ENCODE results near the gene SREBF2. TPM values are rescaled to one million over a fixed set of nuclear protein-coding genes. Genes with fewer than 3 reads are reported as not detected.

Gene SREBF2
- total RNA-seq, 1 experiment from 2014 or later: 30.2 TPM

DNA sequence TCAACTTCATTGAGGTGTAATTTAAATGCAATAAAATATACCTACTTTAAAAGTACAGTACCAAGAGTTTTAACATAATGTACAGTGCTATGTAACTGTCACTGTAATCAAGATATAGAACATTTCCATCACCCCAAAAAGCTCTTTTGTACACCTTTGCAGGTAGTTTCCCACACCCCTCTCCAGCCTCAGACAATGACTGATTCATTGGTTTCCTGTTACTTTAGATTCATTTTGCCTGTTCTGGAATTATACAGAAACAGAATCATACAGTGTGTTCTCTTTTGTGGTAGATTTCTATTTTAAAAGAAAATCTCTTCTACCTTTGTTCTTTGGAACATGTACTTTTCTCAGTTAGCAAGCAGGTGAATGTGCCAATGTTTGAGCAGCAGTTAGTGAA lies 43.8 kb downstream of the SREBF2 start:
- no peak for DNase-seq (ENCODE audit: low spot score)

DNA sequence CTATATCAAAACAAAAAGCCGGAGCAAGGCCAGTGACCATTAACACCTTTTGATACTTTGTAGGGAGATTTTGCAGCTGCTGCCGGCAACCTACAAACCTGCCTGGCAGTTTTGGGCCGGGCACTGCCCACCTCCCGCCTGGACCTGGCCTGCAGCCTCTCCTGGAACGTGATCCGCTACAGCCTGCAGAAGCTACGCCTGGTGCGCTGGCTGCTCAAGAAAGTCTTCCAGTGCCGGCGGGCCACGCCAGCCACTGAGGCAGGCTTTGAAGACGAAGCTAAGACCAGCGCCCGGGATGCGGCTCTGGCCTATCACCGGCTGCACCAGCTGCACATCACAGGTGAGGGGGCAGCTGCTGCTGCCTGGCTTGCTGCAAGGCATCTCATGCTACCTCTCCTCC lies 47.7 kb downstream of the SREBF2 start:
- no peak for DNase-seq (ENCODE audit: low spot score)

DNA sequence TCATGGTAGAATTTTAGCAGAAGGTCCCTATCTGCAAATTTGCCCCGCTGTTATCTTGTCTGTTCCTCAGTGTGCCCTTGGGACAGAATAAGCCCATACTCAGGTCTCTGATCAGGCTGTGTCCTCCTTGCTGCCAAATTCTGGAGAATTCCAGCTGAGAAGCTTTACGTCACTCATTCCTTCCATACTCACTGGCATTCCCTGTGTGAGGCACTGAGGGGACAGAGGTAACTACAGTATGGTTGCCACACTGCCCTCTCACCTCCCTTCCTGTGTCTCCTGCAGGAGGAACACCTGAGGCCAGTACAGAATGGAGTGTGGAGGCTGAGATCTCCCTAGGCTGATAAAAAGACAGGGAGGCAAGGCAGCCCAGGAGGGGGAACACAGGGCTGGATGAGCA lies 50.5 kb downstream of the SREBF2 start:
- DNase-seq (ENCODE audit: low spot score): no peak

DNA sequence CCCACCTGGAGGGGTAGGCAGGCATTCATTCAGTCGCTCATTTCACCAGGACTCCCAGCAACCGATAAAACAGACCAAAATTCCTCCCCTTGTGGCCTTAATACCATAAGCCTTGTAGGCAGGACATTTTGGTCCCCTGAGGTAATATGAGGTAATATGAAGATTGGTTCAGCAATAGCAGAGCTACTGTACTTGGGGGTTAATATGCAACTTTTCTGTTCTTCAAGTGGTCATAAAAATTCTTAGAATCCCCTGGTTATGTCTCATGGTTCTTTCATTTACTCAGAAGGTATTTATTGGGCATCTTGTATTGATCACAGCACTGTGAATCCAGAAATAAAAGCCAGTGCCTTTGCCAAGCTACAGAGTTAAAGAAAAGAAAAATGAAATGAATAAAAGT lies 52.2 kb downstream of the SREBF2 start:
- no peak for DNase-seq (ENCODE audit: low spot score)

DNA sequence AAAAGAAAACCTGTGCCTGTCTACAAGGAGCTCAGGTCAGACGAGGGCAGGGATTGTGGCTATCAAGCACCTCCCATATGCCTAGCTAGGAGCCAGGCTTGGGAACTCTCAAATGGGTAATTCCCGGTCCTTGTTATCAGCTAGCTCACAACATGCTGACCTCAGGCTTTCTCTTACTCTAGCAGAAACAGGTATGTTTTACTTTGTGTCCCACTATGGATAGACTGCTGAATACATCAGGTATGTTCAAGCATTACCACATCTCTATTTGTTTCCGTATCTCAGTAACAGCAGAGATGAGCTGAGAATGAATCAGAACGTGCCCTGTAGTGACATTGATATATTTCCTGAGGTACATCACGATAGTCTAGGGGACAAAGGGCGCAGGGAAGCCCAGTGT lies 52.6 kb downstream of the SREBF2 start:
- DNase-seq (ENCODE audit: low spot score): no peak

DNA sequence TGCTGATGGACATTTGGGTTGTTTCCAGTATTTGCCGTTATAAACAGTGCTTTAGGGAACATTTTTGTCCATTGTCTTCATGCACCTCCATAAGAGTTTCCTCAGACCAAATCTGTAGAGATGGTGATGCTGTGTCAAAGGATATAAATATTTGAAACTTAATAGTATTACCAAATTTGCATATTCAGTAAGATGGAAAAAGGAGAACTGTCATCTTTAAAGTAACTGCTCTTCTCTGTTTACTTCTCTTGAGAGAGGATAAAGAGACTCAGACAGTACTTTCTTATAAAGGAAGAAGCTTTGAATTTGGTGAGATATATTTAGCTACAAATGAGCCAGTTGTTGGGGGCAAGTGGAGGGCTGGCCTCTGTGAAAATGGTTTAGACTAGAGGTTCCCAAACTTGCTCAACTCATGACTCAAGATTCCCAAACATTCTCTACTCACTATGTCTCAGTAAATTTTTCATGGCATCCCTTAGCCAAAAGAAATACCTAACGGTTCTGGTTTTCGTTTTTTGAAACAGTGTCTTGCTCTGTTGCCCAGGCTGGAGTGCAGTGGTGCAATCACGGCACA lies 55.8 kb downstream of the SREBF2 start:
- DNase-seq (ENCODE audit: low spot score): no peak

DNA sequence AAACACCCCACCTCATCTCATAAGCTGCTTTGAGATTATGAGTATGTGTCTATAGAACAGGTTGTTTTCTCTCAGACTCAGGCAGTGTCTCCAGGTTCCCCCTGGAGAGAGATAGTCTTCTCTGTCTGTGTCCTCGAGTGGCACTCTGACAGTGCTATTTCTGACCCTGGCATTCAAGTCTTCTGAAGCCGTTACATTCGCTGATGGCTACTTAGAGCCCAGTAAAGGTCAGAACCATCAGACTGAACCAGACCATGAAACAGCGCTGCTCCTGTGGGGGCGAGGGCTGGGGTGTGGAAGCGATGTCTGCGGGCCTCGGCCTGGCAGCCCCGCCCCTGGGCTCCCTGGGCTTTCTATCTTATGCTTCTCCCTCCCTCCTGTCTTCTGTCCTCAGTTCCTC lies 58.5 kb downstream of the SREBF2 start:
- DNase-seq (ENCODE audit: low spot score): no peak

DNA sequence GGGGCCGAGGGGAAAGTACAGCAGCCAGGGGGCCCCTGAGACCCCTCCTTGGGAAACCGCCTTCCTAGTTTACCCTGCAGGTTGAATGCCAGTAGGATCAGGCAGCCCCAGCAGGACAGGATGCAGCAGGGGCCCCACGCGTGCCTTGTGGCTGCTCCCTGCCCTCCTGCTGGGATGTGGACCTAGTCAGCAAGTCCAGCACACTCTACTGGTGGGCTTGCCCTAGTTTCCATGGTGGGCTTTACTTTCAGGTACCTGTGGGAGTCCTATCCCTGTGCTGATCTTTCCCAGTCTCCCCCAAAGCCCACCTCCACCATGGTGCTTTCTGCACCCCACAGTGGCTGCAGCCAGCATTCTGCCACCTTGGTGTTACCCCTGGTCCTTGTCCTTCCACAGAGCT lies 59.8 kb downstream of the SREBF2 start:
- no peak for DNase-seq (ENCODE audit: low spot score)

DNA sequence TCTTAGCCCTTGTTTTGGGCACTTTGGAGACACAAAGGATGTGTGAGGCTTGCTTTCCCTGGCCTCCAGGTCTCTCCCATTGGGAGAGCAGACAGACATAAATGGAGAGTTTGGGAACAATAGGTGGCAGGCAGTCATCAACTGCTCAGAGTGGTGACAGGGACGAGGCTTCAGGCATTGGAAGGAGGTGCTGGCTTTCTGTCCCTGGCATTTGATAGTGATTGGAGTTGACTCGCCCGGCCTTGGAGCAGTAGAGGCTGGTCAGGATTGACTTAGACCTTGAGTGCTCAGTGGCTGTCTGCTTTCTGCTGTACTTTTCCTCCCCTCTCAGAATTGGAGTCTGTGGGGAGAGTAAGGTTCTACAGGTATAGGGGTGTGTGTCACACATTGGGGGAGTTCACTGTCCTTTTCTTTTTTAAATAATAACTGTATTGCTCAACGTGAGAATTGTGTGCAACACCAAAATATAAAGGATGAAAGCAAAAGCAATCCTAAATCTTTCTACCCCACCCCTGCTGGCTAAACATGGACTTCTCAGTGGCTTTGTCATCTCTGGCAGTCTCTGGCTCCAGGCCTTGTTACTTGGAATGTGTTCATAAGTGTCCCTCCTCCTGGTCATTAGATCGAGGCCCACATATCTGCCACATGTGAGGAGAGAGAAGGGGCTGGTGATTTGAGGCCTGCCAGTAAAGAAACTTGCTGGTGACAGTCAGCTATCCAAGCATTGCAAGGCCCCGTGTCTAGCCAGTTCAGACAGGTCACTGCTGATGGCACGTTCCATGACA lies 60.9 kb downstream of the SREBF2 start:
- DNase-seq (ENCODE audit: low spot score): no peak

DNA sequence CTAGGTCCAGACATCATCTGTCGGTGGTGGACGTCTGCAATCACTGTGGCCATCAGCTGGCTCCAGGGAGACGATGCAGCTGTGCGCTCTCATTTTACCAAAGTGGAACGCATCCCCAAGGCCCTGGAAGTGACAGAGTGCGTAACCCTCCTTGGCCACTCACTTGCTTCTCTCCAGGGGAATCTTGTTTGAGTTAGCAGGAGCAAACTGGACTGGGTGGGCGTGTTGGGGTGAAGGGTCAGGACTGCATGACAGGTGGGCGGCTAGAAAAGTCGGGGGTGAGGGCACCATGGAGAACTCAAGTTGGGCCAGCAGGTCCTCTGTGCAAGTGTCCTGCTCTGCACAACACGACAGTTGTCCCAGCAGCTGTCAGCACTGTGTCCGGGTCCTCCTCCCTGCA lies 65.7 kb downstream of the SREBF2 start:
- no peak for DNase-seq (ENCODE audit: low spot score)

DNA sequence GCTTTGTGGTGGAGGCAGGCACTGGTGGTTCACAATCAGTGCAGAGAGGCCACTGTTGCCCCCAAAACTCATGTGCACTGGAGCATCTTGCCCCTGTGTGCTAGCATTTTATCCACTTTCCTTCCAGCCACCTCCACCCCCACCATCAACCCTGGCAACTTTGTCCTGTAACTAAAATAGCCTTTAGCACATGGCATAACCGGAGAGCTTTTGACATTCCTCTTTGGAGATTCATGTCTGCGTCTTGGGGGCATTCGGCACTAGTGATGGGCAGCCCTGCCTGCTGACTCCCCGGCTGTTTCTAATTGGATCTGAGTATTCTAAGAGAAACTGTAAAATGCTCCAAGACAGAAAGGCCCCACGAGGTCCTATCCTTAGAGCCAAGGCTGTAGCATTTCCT lies 66.2 kb downstream of the SREBF2 start:
- no peak for DNase-seq (ENCODE audit: low spot score)

DNA sequence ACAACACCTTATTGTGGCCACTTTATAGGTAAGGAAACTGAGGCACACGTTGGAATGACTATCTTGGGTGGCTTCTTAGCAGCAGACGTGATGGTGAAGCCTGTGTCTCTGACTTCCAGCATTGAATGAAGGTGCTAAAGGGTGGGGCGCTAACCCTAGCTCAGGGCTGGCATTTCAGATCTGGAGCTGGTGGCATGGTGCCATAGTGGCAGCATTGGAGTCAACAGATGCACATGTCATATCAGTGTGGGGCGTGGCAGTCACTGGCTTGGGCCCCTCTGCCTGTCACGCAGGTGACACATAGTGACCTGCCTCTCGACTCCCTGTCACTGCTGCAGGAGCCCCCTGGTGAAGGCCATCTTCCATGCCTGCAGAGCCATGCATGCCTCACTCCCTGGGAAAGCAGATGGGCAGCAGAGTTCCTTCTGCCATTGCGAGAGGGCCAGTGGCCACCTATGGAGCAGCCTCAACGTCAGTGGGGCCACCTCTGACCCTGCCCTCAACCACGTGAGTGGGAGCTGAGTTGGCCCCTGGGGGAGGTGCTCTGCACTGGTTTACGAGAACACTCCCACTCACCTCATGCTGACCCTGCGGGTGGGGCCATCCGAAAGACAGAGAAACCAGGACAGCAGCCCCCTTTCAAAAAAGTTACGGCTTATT lies 67.2 kb downstream of the SREBF2 start:
- no peak for DNase-seq (ENCODE audit: low spot score)

DNA sequence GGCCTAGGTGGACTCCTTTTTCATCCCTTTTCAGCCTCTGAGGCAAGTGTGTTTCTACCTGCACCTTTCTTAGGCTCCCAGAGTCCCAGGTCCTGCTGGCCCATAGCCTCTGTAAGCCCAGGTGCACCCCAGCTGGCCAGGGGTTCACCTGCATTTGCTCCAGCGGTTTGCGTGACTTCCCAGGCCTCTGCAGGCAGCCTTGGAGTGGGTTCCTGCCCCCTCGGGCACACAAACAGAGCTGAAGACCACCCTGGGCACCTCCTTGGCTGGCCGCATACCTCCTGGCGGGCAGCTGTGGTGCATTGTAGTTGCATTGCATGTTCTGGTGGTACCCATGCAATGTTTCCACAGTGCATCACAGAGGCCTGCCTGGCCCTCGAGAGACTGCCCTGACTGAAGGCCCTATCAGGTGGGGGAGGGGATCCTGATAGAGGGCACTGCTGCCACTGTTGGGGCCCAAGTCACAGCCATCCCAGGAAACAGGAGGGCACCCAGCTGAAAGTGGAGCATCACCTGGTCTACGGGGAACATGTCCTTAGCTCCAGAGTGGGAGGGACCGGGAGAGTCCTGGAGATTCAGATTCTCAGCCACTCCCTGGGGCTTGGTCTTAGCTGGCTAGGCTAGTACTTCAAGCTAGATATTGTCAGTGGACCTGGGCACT lies 67.9 kb downstream of the SREBF2 start:
- DNase-seq (ENCODE audit: low spot score): no peak

DNA sequence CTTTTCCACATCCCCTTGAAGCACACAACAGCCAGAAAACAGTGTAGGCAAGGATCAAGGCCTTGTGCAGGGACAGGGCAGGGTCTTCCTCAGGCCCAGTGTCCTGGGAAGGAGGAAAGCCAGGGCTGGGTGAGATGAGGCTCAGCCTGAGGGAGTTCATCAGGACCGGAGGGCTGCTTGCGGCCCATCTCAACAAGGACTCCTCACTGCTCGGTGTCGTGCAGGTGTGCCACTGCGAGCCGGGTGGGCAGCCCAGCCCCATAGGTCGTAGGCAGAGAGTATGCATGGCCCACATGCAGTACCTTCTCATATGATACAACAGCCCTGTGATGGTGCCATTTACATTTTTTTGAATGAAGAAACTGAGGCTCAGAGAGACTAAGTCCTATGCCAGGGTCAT lies 69.1 kb downstream of the SREBF2 start:
- no peak for DNase-seq (ENCODE audit: low spot score)

DNA sequence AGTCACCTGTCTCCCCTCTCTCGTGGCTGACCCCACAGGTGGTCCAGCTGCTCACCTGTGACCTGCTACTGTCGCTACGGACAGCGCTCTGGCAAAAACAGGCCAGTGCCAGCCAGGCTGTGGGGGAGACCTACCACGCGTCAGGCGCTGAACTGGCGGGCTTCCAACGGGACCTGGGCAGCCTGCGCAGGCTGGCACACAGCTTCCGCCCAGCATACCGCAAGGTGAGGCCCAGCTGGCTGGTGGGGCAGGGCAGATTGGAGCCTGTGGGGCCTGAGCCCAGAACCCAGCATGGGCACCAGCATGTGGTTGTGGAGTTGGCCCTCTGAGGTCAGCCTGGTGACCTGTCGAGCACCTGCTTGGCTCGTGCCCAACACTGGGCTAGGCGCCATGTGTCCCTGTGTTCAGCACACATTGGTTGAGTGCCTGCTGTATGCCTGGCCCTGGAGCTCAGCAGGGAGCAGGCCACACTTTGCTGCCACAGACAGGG lies 70.1 kb downstream of the SREBF2 start:
- DNase-seq (ENCODE audit: low spot score): no peak

DNA sequence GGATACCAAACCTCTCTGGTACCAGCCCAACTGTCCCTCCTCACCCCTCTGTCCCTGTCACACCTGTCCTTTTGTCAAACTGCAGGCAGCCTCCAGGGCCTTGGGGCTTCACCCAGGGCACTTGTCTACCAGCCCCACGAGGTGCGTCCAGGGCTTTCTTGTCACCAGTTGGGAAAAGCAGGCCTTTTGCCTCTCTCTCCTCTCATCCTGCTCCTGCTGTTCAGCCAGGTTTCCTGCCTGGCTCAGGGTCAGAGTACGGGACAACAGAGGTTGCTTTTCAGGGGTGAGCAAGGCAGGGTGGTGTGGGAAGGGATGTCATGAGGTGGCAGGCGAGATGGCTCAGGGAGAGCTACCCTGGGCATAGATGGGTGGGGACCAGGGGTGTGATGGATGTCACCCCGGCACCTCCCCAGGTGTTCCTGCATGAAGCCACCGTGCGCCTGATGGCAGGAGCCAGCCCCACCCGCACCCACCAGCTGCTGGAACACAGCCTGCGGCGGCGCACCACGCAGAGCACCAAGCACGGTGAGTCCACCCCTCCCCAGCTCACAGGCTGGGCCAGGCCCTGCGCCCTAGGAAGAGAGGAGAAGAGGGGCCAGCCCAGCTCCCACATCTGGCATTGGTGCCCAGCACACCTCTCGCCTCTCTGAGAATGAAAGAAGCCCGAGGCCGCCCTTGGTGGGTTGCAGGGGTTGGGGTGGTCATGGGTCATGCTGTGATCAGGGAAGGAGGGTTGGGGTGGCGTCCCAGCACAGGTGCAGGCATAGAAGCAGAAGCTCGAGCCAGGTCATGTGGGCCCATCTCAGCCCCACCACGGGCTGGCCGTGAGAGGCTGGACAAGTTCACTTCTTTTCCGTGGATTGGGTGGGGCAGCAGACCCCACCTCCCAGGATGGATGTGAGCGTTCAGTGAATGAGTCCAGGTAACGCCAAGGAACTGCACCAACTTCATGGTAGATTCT lies 71.8 kb downstream of the SREBF2 start:
- DNase-seq (ENCODE audit: low spot score): no peak

DNA sequence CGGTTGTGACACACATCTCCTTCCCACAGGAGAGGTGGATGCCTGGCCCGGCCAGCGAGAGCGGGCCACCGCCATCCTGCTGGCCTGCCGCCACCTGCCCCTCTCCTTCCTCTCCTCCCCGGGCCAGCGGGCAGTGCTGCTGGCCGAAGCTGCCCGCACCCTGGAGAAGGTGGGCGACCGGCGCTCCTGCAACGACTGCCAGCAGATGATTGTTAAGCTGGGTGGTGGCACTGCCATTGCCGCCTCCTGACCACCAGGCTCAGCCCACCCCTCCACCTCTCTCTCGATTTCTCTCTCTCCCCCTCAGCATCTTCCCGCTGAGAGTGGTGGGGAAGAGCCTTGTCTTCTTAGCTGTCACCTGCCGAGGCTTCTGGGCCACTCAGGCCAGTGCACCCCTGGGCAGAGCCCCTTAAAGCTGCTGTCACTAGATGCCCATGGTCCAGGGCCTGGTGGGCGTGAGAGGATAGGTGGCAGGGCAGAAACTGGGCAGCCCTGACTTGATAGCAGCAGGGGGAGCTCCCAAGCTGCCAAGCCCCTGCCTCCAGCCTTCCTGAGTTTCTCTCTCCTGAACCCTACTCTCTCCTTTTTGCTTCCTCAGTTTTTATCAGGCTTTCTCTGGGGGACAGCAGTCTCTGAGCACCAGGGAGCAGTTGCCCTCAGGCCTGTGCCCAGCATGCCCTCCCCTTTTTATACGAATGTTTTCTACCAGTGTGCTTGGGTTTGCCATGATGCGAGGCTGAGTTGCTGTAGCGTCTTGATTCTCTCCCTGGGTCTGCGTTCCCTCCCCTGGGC lies 72.7 kb downstream of the SREBF2 start:
- no peak for DNase-seq (ENCODE audit: low spot score)

DNA sequence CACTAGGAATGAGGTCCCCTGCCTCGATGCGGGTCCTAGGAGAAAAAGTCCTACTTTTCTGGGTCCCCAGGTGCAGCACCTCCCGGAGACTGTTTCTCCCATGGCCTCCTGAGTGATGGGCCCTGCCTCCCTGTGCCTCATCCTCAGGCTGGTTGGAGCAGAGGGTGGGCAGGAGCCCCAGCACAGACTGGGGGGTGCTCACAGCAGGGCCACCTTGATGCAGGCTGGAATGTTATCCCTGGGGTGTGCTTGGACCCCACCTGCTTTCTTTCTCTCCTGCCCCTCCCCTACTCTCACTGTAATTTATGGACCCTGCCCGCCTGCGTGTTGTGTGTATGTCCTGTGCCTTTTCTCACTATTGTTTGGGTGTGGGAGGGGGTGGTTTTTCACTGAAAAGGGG lies 73.9 kb downstream of the SREBF2 start:
- no peak for DNase-seq (ENCODE audit: low spot score)

DNA sequence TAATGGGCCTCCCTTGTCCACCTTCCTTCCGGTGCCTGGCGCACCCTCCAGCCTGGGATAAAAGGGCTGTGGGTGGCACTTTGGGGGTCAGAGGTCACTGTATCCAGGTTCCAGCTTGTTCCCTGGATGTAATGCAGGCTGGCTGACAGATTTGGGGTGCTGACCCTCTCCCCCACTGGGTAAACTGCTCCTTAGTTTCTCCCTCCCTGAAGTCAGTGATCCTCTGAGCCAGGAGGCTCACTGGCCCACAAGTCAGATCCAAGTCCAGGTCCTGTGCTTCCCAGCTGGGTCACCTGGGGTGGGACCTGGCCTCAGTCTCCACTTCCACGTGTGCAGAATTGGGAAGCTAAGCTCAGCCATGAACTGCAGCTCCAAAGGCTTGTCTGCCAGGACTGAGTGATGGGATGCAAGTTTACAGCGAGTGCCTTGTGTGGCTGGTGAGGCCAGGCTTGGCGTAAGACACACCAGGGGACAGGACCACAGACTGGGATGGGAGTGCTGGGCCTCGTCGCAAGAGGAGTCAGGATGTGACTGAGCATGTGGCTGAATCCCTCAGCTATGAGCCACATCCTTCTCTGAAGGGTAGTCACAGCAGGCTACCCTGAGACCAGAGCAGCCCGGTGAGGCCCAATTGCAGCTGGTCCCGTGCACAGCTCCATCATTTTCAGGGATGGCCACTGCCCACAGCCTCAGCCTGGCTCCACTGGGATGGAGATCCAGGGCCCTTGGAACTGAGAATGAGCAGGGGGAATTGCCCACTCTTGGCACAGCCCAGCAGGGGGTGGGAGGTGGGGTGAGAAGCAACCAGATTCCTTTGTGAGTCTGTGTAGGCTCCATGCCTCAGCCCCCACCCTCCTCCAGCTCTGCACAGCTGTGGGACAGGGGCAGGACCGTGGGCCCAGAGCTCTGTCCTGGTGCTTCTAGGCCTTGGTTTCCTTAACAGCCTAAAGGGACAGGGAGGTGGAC lies 74.8 kb downstream of the SREBF2 start:
- DNase-seq (ENCODE audit: low spot score): no peak
